Effector CD8-positive, alpha-beta T cell (primary cell): ENCODE results near the gene VCP.
A peak's percentile ranks its signal among the peaks of the same experiment; 100 is the strongest.
"Not testable (repeated sequence)": the region's sequence is repeated elsewhere in the genome, so short reads cannot be mapped to it uniquely, and the experiment has no call there.

Experiments
- DNase-seq: peaks from one replicate; lab custom pipeline; 2025; lab: John Stamatoyannopoulos, UW

VCP gene

GRCh38 chr9:35060548-35061207 lies 11.7 kb downstream of the VCP start:
- DNase-seq, result no peak

- no peak for DNase-seq
These were observed 13.0 kb downstream of the VCP start for GRCh38 chr9:35059438-35059837.

- no peak for DNase-seq
These were observed 15.2 kb downstream of the VCP start for GRCh38 chr9:35057271-35057620.

- DNase-seq, result no peak
These were observed 15.7 kb downstream of the VCP start for GRCh38 chr9:35056571-35057270.

GRCh38 chr9:35054871-35055644 lies 17.4 kb downstream of the VCP start:
- DNase-seq, result no peak

GRCh38 chr9:35054185-35054835 lies 18.1 kb downstream of the VCP start:
- DNase-seq, result no peak

- peak; percentile 16 for DNase-seq
These were observed 21.1 kb downstream of the VCP start for GRCh38 chr9:35051069-35051967.

GRCh38 chr9:35048511-35048910 lies 23.9 kb downstream of the VCP start:
- DNase-seq, result no peak

- DNase-seq, result no peak
These were observed 28.4 kb downstream of the VCP start for GRCh38 chr9:35044071-35044470.

- no peak for DNase-seq
These were observed 29.4 kb downstream of the VCP start for GRCh38 chr9:35042891-35043545.

- no peak for DNase-seq
These were observed 30.3 kb downstream of the VCP start for GRCh38 chr9:35042081-35042604.

- peak; percentile 3 for DNase-seq
These were observed 36.3 kb downstream of the VCP start for GRCh38 chr9:35035851-35036701.

GRCh38 chr9:35033101-35033500 lies 39.3 kb downstream of the VCP start:
- no peak for DNase-seq

- DNase-seq, result no peak
These were observed 42.6 kb downstream of the VCP start for GRCh38 chr9:35029852-35030251.

GRCh38 chr9:35029241-35029640 lies 43.2 kb downstream of the VCP start:
- DNase-seq, result no peak

GRCh38 chr9:35028341-35028740 lies 44.1 kb downstream of the VCP start:
- DNase-seq, result no peak

GRCh38 chr9:35027860-35028259 lies 44.6 kb downstream of the VCP start:
- DNase-seq, result no peak

GRCh38 chr9:35027374-35027773 lies 45.1 kb downstream of the VCP start:
- DNase-seq, result no peak

GRCh38 chr9:35026671-35027070 lies 45.8 kb downstream of the VCP start:
- DNase-seq, result no peak

- not testable (repeated sequence) for DNase-seq
These were observed 49.0 kb downstream of the VCP start for GRCh38 chr9:35023443-35023842.
